Astrocyte of the spinal cord (primary cell): ENCODE results near the gene C8G.

ENCODE experiments used
- DNase-seq: peaks from one replicate; pipeline ENCODE4 v3.0.0; 2011; ENCODE audit warnings: low read depth, low spot score
- H3K4me3 ChIP-seq: 2 replicates; pipeline ENCODE4 v1.5.1; 2011; ENCODE audit warnings: low read depth, mild to moderate bottlenecking, low read length, moderate library complexity
- in situ Hi-C: cut with HindIII; loops from 2 replicates; pipeline ENCODE4 v1.10.0; 2017; ENCODE audit warnings: low sequenced_read_pairs
- TF ChIP-seq, protein P1 (sequence below): IDR thresholded peaks from 2 replicates; pipeline ENCODE4 v1.5.1; 2012; ENCODE audit warnings: low read depth, mild to moderate bottlenecking, low read length, inconsistent platforms

The C8G gene

GRCh38 chr9:136975644-136976043 is 30.6 kb downstream of the C8G start:
- TF ChIP-seq, protein P1, sequence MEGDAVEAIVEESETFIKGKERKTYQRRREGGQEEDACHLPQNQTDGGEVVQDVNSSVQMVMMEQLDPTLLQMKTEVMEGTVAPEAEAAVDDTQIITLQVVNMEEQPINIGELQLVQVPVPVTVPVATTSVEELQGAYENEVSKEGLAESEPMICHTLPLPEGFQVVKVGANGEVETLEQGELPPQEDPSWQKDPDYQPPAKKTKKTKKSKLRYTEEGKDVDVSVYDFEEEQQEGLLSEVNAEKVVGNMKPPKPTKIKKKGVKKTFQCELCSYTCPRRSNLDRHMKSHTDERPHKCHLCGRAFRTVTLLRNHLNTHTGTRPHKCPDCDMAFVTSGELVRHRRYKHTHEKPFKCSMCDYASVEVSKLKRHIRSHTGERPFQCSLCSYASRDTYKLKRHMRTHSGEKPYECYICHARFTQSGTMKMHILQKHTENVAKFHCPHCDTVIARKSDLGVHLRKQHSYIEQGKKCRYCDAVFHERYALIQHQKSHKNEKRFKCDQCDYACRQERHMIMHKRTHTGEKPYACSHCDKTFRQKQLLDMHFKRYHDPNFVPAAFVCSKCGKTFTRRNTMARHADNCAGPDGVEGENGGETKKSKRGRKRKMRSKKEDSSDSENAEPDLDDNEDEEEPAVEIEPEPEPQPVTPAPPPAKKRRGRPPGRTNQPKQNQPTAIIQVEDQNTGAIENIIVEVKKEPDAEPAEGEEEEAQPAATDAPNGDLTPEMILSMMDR = peak; percentile 32
- peak; percentile 17 for DNase-seq
- in situ Hi-C loops = no loop called here
- no peak overlapping the region for H3K4me3 ChIP-seq

GRCh38 chr9:136977223-136977622 is 32.2 kb downstream of the C8G start, which contains the start of gene PTGDS:
Gene PTGDS (plus strand): TSS chr9:136977504. CDS start chr9:136977579, 75 bp downstream.
- peak within 1 kb of the TSS; percentile 45 for H3K4me3 ChIP-seq

GRCh38 chr9:136977649-136978072 is 32.6 kb downstream of the C8G start:
- TF ChIP-seq, protein P1 = no peak
- in situ Hi-C loops = no loop called here
- H3K4me3 ChIP-seq = peak overlapping the region; percentile 45
- DNase-seq = no peak

More at GRCh38 chr9:136977223-136977622, 32.2 kb downstream of the C8G start, which contains the start of gene PTGDS:
- peak; percentile 18 for DNase-seq
- TF ChIP-seq, protein P1 = no peak
- in situ Hi-C loops = no loop called here

DNA sequence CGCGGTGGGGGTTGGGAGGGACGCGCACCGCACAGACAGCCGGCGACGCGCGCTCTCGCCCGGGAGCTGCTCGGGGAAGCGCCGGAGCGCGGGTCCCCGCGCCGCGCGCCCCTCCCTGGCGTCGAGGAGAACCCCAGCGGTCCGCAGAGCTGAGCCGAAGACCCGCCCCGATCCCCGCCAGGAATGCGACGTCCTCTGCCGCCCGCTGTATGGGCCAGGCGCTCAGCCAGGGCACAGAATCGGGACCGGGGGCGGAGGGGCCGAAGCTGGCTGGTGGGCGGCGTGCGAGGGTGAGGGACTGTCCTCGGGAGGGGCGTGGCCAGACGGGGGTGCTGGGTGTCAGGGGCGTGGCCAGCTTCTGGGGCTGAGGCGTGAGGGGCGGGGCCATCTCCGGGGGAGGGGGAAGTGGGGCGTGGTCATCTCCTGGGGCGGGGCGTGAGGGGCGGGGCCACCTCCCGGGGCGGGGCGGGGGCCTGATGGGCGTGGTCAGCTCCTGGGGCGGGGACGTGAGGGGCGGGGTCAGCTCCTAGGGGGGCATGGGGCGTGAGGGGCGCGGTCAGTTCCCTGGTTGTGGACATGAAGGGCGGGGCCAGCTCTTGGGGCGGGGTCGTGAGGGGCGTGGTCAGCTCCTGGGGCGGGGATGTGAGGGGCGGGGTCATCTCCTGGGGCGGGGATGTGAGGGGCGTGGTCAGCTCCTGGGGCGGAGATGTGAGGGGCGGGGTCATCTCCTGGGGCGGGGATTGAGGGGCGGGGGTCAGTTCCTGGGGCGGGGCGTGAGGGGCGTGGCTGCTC is 33.2 kb downstream of the C8G start:
- in situ Hi-C loops = no loop called here
- peak; percentile 49 for DNase-seq
- TF ChIP-seq, protein P1 = no peak
- peak overlapping the region; percentile 45 for H3K4me3 ChIP-seq

- no peak for DNase-seq
- H3K4me3 ChIP-seq = no peak overlapping the region
- TF ChIP-seq, protein P1 = no peak
- in situ Hi-C loops = no loop called here
Measured at GRCh38 chr9:136978865-136979544, 34.0 kb downstream of the C8G start.

DNA sequence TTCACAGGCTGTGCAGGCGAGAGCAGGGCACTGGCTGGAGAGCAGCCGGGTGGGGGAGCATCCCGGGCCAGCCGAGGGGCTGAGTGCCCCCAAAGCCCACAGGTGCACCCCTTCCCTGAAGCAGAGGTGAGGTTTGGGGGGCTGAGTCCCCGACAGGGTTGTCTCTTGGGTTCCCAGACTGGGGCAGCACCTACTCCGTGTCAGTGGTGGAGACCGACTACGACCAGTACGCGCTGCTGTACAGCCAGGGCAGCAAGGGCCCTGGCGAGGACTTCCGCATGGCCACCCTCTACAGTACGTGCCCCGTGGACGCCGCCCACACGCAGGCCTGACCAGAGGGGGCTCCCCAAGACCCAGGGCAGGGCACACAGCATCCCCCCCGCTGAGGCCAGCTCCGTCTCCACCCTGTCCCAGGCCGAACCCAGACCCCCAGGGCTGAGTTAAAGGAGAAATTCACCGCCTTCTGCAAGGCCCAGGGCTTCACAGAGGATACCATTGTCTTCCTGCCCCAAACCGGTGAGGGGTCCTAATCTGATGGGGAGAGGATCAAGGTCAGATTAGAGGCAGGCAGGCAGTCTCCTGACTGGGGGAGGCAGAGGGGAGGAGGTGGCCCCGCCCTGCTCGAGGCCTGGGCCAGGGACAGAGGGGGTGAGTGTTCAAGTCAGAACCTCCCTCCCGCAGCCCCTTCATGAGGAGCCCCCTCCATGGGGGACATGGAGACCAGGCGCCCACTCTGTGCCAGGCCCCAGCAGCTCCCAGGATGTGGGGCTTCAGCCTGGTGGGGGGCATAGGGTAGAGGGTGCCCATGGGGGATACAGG is 34.9 kb downstream of the C8G start:
- TF ChIP-seq, protein P1 = no peak
- H3K4me3 ChIP-seq = no peak overlapping the region
- in situ Hi-C loops = no loop called here
- no peak for DNase-seq
